Measurements from ENCODE around the gene PLD3. TPM values are rescaled to one million over a fixed set of nuclear protein-coding genes. Genes with fewer than 3 reads are reported as not detected.

PLD3 gene, protein sequence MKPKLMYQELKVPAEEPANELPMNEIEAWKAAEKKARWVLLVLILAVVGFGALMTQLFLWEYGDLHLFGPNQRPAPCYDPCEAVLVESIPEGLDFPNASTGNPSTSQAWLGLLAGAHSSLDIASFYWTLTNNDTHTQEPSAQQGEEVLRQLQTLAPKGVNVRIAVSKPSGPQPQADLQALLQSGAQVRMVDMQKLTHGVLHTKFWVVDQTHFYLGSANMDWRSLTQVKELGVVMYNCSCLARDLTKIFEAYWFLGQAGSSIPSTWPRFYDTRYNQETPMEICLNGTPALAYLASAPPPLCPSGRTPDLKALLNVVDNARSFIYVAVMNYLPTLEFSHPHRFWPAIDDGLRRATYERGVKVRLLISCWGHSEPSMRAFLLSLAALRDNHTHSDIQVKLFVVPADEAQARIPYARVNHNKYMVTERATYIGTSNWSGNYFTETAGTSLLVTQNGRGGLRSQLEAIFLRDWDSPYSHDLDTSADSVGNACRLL
- total RNA-seq = 136 and 239 TPM in 2 replicates

DNA sequence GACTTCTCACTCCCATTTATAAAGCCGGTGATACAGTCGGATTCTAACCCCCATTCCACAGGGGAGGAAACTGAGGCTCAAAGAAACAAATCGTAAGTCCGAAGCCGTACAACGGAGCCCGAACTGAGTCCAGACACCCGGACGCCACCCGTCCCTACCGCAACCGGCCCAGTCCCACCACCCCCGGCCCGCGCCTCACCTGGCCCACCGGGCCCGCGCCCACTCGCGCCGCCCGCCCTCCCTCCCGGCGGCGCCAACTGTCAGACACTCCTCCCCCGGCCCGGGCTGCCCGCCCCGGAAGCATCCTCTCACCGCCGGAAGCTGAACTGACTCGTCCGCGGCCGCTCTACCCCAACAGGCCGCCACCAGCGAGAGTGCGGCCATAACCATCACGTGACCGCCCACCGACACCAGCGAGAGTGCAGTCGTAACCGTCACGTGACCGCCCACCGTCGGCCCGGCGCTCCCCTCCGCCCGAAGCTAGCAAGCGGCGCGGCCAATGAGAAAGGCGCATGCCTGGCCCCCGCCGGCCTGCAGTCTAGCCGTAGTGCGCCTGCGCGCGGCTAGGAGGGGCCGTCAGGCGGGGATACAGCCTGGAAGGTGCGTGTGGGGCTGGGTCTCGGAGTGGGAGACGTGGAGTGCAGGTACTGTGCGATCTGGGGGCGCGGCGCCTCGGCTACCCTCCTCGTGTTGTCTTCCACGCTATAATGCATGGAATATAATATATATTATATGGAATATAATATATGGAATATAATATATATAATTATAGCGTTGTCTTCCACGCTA, at the start of gene PLD3, which contains the start of gene C19orf47:
Gene PLD3, plus strand, starts transcription at position 571 of the 789 bp plus-strand sequence. CDS start 17,789 bp downstream, outside the sequence.
Gene C19orf47, minus strand, starts transcription at position 273 of the 789 bp plus-strand sequence. CDS start 6,540 bp downstream, outside the sequence.
- Histone ChIP-seq H4K20me1 (ENCODE audit: insufficient read depth, low read length) (no peaks in the 10 kb centered on the region), H3K36me3 (ENCODE audit: insufficient read depth, low read length) (peaks cover 4% of the 10 kb centered on the region), H3K9me3 (ENCODE audit: low read depth, low read length) (no peaks in the 10 kb centered on the region), H2AFZ (ENCODE audit: low read length) (peak within 1 kb of the TSS; percentile 91), H3K27me3 (ENCODE audit: insufficient read depth, low read length) (no peaks in the 10 kb centered on the region), H3K4me2 (ENCODE audit: insufficient read depth, low read length) (peak within 1 kb of the TSS; percentile 91), H3K27ac (ENCODE audit: low read depth, low read length) (peak within 1 kb of the TSS; percentile 87), H3K4me3 (ENCODE audit: insufficient read depth, low read length) (peak within 1 kb of the TSS; percentile 87), H3K79me2 (ENCODE audit: insufficient read depth, low read length) (peaks cover 54% of the 10 kb centered on the region), H3K4me1 (ENCODE audit: insufficient read depth, low read length) (peaks cover 10% of the 10 kb centered on the region)
- peak; percentile 100 for DNase-seq (ENCODE audit: insufficient read length, low spot score, missing footprints)
- TF ChIP-seq CTCF (IDR thresholded peaks at IDR 0.05; ENCODE audit: extremely low read depth, low read depth, low read length) = no peak

DNA sequence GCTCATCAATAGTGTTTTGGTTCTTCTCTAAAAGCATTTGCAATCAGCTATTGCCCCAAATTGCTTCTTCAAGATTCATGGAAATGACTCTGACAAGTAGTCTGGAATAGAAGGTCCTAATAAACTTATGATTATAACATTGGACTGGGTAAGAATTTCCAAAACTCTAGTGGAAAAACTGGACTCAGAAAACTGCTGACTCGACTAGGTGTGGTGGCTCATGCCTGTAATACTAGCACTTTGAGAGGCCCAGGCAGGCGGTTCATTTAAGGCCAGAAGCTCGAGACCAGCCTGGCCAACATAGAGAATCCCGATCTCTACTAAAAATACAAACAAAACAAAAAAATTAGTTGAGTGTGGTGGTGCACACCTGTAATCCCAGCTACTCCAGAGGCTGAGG, 47.8 kb upstream of the PLD3 start:
- H2AFZ ChIP-seq (ENCODE audit: low read length) = no peak overlapping the region
- H3K27me3 ChIP-seq (ENCODE audit: insufficient read depth, low read length) = no peaks in the 10 kb centered on the region
- H3K27ac ChIP-seq (ENCODE audit: low read depth, low read length) = no peak overlapping the region
- TF ChIP-seq CTCF (IDR thresholded peaks at IDR 0.05; ENCODE audit: extremely low read depth, low read depth, low read length) = no peak
- no peaks in the 10 kb centered on the region for H3K79me2 ChIP-seq (ENCODE audit: insufficient read depth, low read length)
- H3K4me3 ChIP-seq (ENCODE audit: insufficient read depth, low read length) = no peak overlapping the region
- no peaks in the 10 kb centered on the region for H3K9me3 ChIP-seq (ENCODE audit: low read depth, low read length)
- no peaks in the 10 kb centered on the region for H3K4me1 ChIP-seq (ENCODE audit: insufficient read depth, low read length)
- no peaks in the 10 kb centered on the region for H3K36me3 ChIP-seq (ENCODE audit: insufficient read depth, low read length)
- no peak for DNase-seq (ENCODE audit: insufficient read length, low spot score, missing footprints)
- no peaks in the 10 kb centered on the region for H4K20me1 ChIP-seq (ENCODE audit: insufficient read depth, low read length)
- no peak overlapping the region for H3K4me2 ChIP-seq (ENCODE audit: insufficient read depth, low read length)

- H3K36me3 ChIP-seq (ENCODE audit: insufficient read depth, low read length) = no peaks in the 10 kb centered on the region
- no peak overlapping the region for H3K4me3 ChIP-seq (ENCODE audit: insufficient read depth, low read length)
- no peaks in the 10 kb centered on the region for H3K4me1 ChIP-seq (ENCODE audit: insufficient read depth, low read length)
- H3K27ac ChIP-seq (ENCODE audit: low read depth, low read length) = no peak overlapping the region
- H3K9me3 ChIP-seq (ENCODE audit: low read depth, low read length) = no peaks in the 10 kb centered on the region
- no peak overlapping the region for H2AFZ ChIP-seq (ENCODE audit: low read length)
- H3K27me3 ChIP-seq (ENCODE audit: insufficient read depth, low read length) = no peaks in the 10 kb centered on the region
- no peak overlapping the region for H3K4me2 ChIP-seq (ENCODE audit: insufficient read depth, low read length)
- TF ChIP-seq CTCF (IDR thresholded peaks at IDR 0.05; ENCODE audit: extremely low read depth, low read depth, low read length) = no peak
- no peaks in the 10 kb centered on the region for H4K20me1 ChIP-seq (ENCODE audit: insufficient read depth, low read length)
- no peaks in the 10 kb centered on the region for H3K79me2 ChIP-seq (ENCODE audit: insufficient read depth, low read length)
- no peak for DNase-seq (ENCODE audit: insufficient read length, low spot score, missing footprints)
Observed at GRCh38 chr19:40302224-40303011, 46.1 kb upstream of the PLD3 start.
